Measurements from ENCODE around the gene NEURL4.

NEURL4 gene

DNA sequence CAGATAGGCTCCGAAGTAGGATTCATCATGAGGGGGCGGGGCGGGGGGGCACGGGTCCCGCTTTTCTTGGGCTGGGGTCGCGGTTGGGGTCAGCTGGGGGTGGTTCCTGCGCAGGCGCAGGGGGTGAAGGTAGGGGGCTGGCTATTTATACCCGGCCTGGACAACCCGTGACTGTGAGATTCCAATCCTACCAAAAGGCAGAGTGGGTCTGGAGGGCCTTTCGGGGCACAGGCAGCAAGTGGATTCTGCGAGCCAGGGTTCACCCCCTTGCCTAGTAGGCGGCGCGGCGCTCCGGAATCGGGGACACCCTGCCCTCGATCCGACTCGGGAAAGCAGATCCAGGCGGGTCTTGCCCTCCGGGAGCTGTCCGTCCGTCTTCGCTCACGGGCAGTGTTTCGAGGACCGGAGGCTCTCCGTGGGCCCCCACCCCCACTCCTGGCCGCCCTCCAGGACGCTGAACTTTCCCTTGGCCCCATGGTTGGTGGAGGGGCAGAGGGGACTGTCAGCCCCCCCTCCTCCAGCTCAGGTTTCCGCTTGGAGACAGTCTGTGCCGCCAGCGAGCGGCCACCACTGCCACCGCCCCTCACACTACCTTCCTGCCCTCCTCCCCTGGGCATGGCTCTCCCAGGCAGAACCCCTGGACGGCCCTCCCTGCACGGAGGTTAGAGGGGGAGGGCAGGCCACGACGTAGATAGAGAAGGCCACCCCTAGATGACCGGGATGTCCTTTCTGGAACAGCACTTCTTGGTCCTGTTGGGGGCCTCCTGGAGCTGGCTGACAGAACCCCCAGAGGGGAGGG is 47.0 kb downstream of the NEURL4 start:
- DNase-seq (no peak), ATAC-seq (replicated peaks) (no peak)
- Mint-ChIP-seq H3K36me3 (ENCODE audit: insufficient read depth) (peaks cover 6% of the 10 kb centered on the region), H3K27me3 (peaks cover 39 to 78% of the 10 kb centered on the region in 2 donors), H3K4me1 (ENCODE audit: low read depth in 2 of 2) (peaks cover 16 to 22% of the 10 kb centered on the region in 2 donors), H3K9me3 (no peaks in the 10 kb centered on the region), H3K4me3 (peak overlapping the region; percentile 80), H3K27ac (no peak overlapping the region)

DNA sequence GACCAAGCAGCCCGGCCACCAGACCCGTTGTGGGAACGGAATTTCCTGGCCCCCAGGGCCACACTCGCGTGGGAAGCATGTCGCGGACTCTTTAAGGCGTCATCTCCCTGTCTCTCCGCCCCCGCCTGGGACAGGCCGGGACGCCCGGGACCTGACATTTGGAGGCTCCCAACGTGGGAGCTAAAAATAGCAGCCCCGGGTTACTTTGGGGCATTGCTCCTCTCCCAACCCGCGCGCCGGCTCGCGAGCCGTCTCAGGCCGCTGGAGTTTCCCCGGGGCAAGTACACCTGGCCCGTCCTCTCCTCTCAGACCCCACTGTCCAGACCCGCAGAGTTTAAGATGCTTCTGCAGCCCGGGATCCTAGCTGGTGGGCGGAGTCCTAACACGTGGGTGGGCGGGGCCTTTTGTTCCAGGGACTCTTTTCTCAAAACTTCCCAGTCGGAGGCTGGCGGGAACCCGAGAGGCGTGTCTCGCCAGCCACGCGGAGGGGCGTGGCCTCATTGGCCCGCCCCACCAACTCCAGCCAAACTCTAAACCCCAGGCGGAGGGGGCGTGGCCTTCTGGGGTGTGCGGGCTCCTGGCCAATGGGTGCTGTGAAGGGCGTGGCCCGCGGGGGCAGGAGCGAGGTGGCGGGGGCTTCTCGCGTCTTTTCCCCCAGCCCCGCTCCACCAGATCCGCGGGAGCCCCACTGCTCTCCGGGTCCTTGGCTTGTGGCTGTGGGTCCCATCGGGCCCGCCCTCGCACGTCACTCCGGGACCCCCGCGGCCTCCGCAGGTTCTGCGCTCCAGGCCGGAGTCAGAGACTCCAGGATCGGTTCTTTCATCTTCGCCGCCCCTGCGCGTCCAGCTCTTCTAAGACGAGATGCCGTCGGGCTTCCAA is 47.8 kb downstream of the NEURL4 start, which contains the start of gene SLC2A4:
SLC2A4 (plus strand) TSS at position 645 of the 879 bp plus-strand sequence; CDS start at position 862, 217 bp downstream.
- peaks cover 6% of the 10 kb centered on the region for H3K36me3 Mint-ChIP-seq (ENCODE audit: insufficient read depth)
- ATAC-seq (replicated peaks) (peak; percentile 66), DNase-seq (peak; percentile 48 to 55 (median 53))
- H3K27me3 Mint-ChIP-seq, result peaks cover 32 to 70% of the 10 kb centered on the region in 2 donors
- H3K4me3 Mint-ChIP-seq, result peak within 1 kb of the TSS; percentile 80
- H3K9me3 Mint-ChIP-seq, result no peaks in the 10 kb centered on the region
- H3K27ac Mint-ChIP-seq, result no peak within 1 kb of the TSS
- peaks cover 16 to 22% of the 10 kb centered on the region in 2 donors for H3K4me1 Mint-ChIP-seq (ENCODE audit: low read depth in 2 of 2)

DNA sequence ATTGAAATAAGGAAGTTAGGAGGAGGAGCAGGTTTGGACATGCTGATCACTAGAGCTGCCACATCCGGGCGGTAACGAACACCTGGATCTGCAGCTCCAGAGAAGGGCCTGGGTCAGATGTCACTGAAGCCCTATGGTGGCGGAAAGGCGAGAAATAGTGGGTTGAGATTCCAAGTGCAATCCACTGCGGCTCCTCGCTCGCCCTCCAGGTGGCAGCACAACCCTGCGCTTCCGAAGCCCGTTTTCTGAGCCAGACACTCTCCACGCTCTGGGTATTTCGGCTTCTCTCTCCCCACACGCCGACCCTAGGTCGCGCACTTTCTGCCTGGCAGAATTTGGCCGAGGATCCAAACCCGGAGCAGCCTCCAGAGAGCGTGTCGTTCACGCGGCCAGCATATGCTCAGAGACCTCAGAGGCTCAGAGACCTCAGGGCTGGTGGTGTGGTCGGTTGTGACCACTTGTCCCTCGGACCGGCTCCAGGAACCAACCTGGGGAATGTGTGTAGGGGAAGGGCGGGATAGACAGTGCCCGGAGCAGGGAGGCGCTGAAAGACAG is 48.5 kb downstream of the NEURL4 start:
- H3K36me3 Mint-ChIP-seq (ENCODE audit: insufficient read depth), result peaks cover 6% of the 10 kb centered on the region
- ATAC-seq (replicated peaks) (peak; percentile 86), DNase-seq (peak; percentile 44 to 89 (median 60))
- H3K4me3 Mint-ChIP-seq, result peak overlapping the region; percentile 80
- no peaks in the 10 kb centered on the region for H3K9me3 Mint-ChIP-seq
- H3K27ac Mint-ChIP-seq, result no peak overlapping the region
- peaks cover 16 to 22% of the 10 kb centered on the region in 2 donors for H3K4me1 Mint-ChIP-seq (ENCODE audit: low read depth in 2 of 2)
- peaks cover 26 to 62% of the 10 kb centered on the region in 2 donors for H3K27me3 Mint-ChIP-seq

DNA sequence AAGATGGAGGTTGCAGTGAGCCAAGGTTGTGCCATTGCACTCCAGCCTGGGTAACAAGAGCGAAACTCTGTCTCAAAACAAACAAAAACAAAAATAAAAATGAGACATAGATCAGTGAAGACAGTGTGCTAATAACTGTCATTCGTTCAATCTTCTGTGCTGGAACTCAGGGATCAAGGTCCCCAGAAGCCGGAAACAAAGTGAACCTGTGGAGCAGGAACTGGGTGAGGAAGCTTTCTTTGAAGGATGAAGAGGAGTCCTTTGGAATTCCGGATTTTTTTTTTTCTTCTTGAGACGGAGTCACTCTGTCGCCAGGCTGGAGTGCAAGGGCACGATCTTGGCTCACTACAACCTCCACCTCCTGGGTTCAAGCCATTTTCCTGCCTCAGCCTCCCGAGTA is 49.7 kb downstream of the NEURL4 start:
- Mint-ChIP-seq H3K4me3 (no peak overlapping the region), H3K27ac (no peak overlapping the region)
- ATAC-seq (replicated peaks), result no peak

DNA sequence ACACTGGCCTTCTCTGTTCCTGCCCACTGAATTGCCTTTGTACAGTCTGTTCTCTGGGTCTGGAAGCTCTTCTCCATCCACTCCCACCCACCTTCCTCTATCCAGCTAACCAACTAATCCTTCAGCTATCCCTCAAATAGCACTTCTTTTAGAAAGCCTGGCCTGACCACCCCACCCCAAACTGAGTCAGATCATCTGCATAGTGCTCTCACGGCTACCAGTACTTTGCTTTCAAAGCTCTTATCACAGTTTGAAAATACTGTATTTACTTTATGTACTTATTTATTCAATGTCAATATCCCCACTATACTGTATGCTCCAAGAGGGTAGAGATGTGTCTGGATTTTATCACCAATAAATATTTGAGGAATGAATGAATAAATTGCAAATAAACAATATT is 62.4 kb downstream of the NEURL4 start:
- H3K27ac Mint-ChIP-seq, result no peak overlapping the region
- H3K27me3 Mint-ChIP-seq, result peaks cover 24 to 39% of the 10 kb centered on the region in 2 donors

More for the DNA sequence above, 49.7 kb downstream of the NEURL4 start:
- no peaks in the 10 kb centered on the region for H3K9me3 Mint-ChIP-seq
- H3K27me3 Mint-ChIP-seq, result peaks cover 21 to 51% of the 10 kb centered on the region in 2 donors
- DNase-seq, result no peak
- H3K4me1 Mint-ChIP-seq (ENCODE audit: low read depth in 2 of 2), result peaks cover 16 to 22% of the 10 kb centered on the region in 2 donors
- H3K36me3 Mint-ChIP-seq (ENCODE audit: insufficient read depth), result peaks cover 3% of the 10 kb centered on the region

More for the DNA sequence above, 62.4 kb downstream of the NEURL4 start:
- peaks cover 9% of the 10 kb centered on the region for H3K36me3 Mint-ChIP-seq (ENCODE audit: insufficient read depth)
- H3K4me3 Mint-ChIP-seq, result no peak overlapping the region
- ATAC-seq (replicated peaks) (no peak), DNase-seq (no peak)
- peaks cover 15 to 16% of the 10 kb centered on the region in 2 donors for H3K4me1 Mint-ChIP-seq (ENCODE audit: low read depth in 2 of 2)
- H3K9me3 Mint-ChIP-seq, result no peaks in the 10 kb centered on the region
